GM12891 (cell line): ENCODE results near the gene PCK2.
"Not testable (repeated sequence)": the region's sequence is repeated elsewhere in the genome, so short reads cannot be mapped to it uniquely, and the experiment has no call there.

Experiments used
- PAX5 ChIP-seq: IDR thresholded peaks from 2 replicates; pipeline ENCODE4 v1.6.1; 2011; ENCODE audit warnings: low read length, moderate library complexity, mild to moderate bottlenecking; ENCODE audit not compliant: insufficient read depth, severe bottlenecking
- POLR2A ChIP-seq: IDR thresholded peaks from 2 replicates; pipeline ENCODE4 v1.6.1; 2011; ENCODE audit warnings: low read depth, low read length, control low read depth
- POLR2AphosphoS5 ChIP-seq: IDR thresholded peaks from 2 replicates; pipeline ENCODE4 v1.6.1; 2011; ENCODE audit warnings: low read depth, low read length, control low read depth
- POU2F2 ChIP-seq: IDR thresholded peaks from 2 replicates; pipeline ENCODE4 v1.6.1; 2011; ENCODE audit warnings: low read depth, mild to moderate bottlenecking, control low read depth, low read length, moderate library complexity
- TAF1 ChIP-seq: IDR thresholded peaks from 2 replicates; pipeline ENCODE4 v1.6.1; 2011; ENCODE audit warnings: low read depth, low read length, control low read depth

DNA sequence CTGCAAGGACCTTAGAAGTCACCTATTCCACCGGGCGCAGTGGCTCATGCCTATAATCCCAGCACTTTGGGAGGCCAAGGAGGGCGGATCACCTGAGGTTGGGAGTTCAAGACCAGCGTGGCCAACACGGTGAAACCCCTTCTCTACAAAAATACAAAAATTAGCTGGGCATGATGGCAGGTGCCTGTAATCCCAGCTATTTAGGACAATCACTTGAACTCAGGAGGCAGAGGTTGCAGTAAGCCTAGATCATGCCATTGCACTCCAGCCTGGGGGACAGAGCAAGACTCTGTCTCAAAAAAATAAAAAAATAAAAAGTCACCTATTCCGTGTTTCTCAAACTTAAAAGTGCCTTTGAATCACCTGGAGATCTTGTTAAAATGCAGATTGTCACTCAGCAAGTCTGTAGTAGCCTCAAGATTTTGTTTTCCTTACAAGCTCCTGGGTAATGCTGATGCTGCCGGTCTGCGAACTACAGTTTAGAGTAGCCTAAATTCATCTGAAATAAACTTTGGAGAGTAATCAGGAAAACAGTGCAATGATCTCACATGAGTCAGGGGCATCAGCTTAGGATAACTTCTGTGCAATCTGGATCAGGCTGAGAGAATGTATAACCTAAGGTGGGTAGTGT is 11.6 kb downstream of the PCK2 start:
- not testable (repeated sequence) for TF ChIP-seq POLR2AphosphoS5, TAF1, POU2F2, POLR2A, PAX5
